ENCODE results near the gene ARSK. TPM values are rescaled to one million over a fixed set of nuclear protein-coding genes. Genes with fewer than 3 reads are reported as not detected.

The ARSK gene
- polyA plus RNA-seq, 5 donors = 9.2 to 18.8 (median 13.6) TPM

- no peak for DNase-seq
These were observed 7.4 kb downstream of the ARSK start for GRCh38 chr5:95562282-95562681.

GRCh38 chr5:95563367-95563766 is 8.5 kb downstream of the ARSK start:
- DNase-seq = no peak

- no peak for DNase-seq
These were observed 9.5 kb downstream of the ARSK start for GRCh38 chr5:95564450-95564849.

- no peak for DNase-seq
These were observed 10.5 kb downstream of the ARSK start for GRCh38 chr5:95565280-95565920.

- DNase-seq = no peak
These were observed 17.1 kb downstream of the ARSK start for GRCh38 chr5:95572016-95572415.

- no peak for DNase-seq
These were observed 26.7 kb downstream of the ARSK start for GRCh38 chr5:95581576-95581975.

- DNase-seq = no peak
These were observed 29.1 kb downstream of the ARSK start for GRCh38 chr5:95583992-95584391.

- no peak for DNase-seq
These were observed 36.0 kb downstream of the ARSK start for GRCh38 chr5:95590880-95591279.

- no peak for DNase-seq
These were observed 36.6 kb downstream of the ARSK start for GRCh38 chr5:95591490-95591901.

- no peak for DNase-seq
These were observed 40.5 kb downstream of the ARSK start for GRCh38 chr5:95595289-95595931.

- no peak for DNase-seq
These were observed 44.4 kb downstream of the ARSK start for GRCh38 chr5:95599252-95599651.

GRCh38 chr5:95600557-95600956 is 45.7 kb downstream of the ARSK start:
- DNase-seq = no peak

- DNase-seq = no peak
These were observed 50.9 kb downstream of the ARSK start for GRCh38 chr5:95605786-95606185.

GRCh38 chr5:95606419-95606818 is 51.5 kb downstream of the ARSK start:
- DNase-seq = no peak

GRCh38 chr5:95609711-95610110 is 54.8 kb downstream of the ARSK start:
- no peak for DNase-seq

- no peak for DNase-seq
These were observed 55.6 kb downstream of the ARSK start for GRCh38 chr5:95610546-95610945.

GRCh38 chr5:95611396-95611795 is 56.5 kb downstream of the ARSK start:
- DNase-seq = no peak

GRCh38 chr5:95613514-95613913 is 58.6 kb downstream of the ARSK start:
- DNase-seq = no peak

GRCh38 chr5:95615164-95615467 is 60.2 kb downstream of the ARSK start:
- DNase-seq = no peak

- DNase-seq = no peak
These were observed 62.2 kb downstream of the ARSK start for GRCh38 chr5:95617057-95617456.

GRCh38 chr5:95619096-95619495 is 64.2 kb downstream of the ARSK start:
- DNase-seq = no peak

GRCh38 chr5:95619514-95620029 is 64.7 kb downstream of the ARSK start:
- DNase-seq = no peak

- DNase-seq = peak in 1 of 2 donors; percentile 27
These were observed 65.3 kb downstream of the ARSK start, which contains the start of gene GPR150 for GRCh38 chr5:95620030-95620869. GPR150 (plus strand) TSS chr5:95620087; CDS start chr5:95620276, 189 bp downstream.
